HG03280 (cell line): Measurements from ENCODE around the gene HSD17B11.
"Not testable (repeated sequence)": the region's sequence is repeated elsewhere in the genome, so short reads cannot be mapped to it uniquely, and the experiment has no call there.

ENCODE experiments used
- ATAC-seq: cut with Tn5 transposase; IDR thresholded peaks from one replicate; pipeline ENCODE4 v1.9.1; 2021; ENCODE audit warnings: mild to moderate bottlenecking, moderate library complexity; ENCODE audit not compliant: unreplicated experiment

The HSD17B11 gene

GRCh38 chr4:87406462-87406861 lies 15.5 kb upstream of the HSD17B11 start:
- no peak for ATAC-seq

- ATAC-seq = no peak
These were observed 14.3 kb upstream of the HSD17B11 start for GRCh38 chr4:87405211-87405820.

GRCh38 chr4:87403732-87404131 lies 12.7 kb upstream of the HSD17B11 start:
- ATAC-seq = not testable (repeated sequence)

GRCh38 chr4:87399954-87400353 lies 9.0 kb upstream of the HSD17B11 start:
- ATAC-seq = no peak

GRCh38 chr4:87399148-87399547 lies 8.2 kb upstream of the HSD17B11 start:
- no peak for ATAC-seq

GRCh38 chr4:87395851-87396250 lies 4.9 kb upstream of the HSD17B11 start:
- ATAC-seq = not testable (repeated sequence)

GRCh38 chr4:87395073-87395472 lies 4.1 kb upstream of the HSD17B11 start:
- ATAC-seq = not testable (repeated sequence)

GRCh38 chr4:87392183-87392582 lies 1.2 kb upstream of the HSD17B11 start:
- no peak for ATAC-seq

- ATAC-seq = peak; percentile 2
These were observed 627 bp upstream of the HSD17B11 start for GRCh38 chr4:87391576-87392054.

GRCh38 chr4:87390551-87390890 lies 467 bp downstream of the HSD17B11 start:
- peak; percentile 6 for ATAC-seq

- ATAC-seq = not testable (repeated sequence)
These were observed 933 bp downstream of the HSD17B11 start for GRCh38 chr4:87390055-87390454.

GRCh38 chr4:87388901-87389300 lies 2.1 kb downstream of the HSD17B11 start:
- no peak for ATAC-seq

- no peak for ATAC-seq
These were observed 3.8 kb downstream of the HSD17B11 start for GRCh38 chr4:87387237-87387636.

GRCh38 chr4:87384466-87385132 lies 6.4 kb downstream of the HSD17B11 start:
- ATAC-seq = not testable (repeated sequence)

- no peak for ATAC-seq
These were observed 8.1 kb downstream of the HSD17B11 start for GRCh38 chr4:87382931-87383330.

GRCh38 chr4:87382116-87382515 lies 8.9 kb downstream of the HSD17B11 start:
- no peak for ATAC-seq

GRCh38 chr4:87377816-87378215 lies 13.2 kb downstream of the HSD17B11 start:
- no peak for ATAC-seq

GRCh38 chr4:87375719-87376291 lies 15.2 kb downstream of the HSD17B11 start:
- peak; percentile 71 for ATAC-seq

- no peak for ATAC-seq
These were observed 20.9 kb downstream of the HSD17B11 start for GRCh38 chr4:87370068-87370467.

GRCh38 chr4:87366521-87367162 lies 24.3 kb downstream of the HSD17B11 start:
- ATAC-seq = no peak

- ATAC-seq = no peak
These were observed 25.6 kb downstream of the HSD17B11 start for GRCh38 chr4:87365348-87365747.

GRCh38 chr4:87363552-87363951 lies 27.4 kb downstream of the HSD17B11 start:
- ATAC-seq = no peak
